PC-3 (cell line): Measurements from ENCODE around the gene WDR1.

ENCODE experiments used
- EZH2 ChIP-seq: fragments of 300-600 bp; sonication (generic); IDR thresholded peaks from one replicate; pipeline ENCODE4 v1.6.1; 2017; ENCODE audit warnings: antibody characterized with exemption, mild to moderate bottlenecking, low read length; ENCODE audit not compliant: unreplicated experiment
- EZH2phosphoT487 ChIP-seq: fragments of 300-600 bp; sonication (generic); IDR thresholded peaks from 2 replicates; pipeline ENCODE4 v1.6.1; 2018; ENCODE audit warnings: mild to moderate bottlenecking, antibody characterized with exemption, low read length, borderline replicate concordance

GRCh38 chr4:10083861-10084641 is 32.5 kb downstream of the WDR1 start:
- TF ChIP-seq EZH2, result no peak
- TF ChIP-seq EZH2phosphoT487, result no peak
